ENCODE data around the gene TAP2. TPM values are rescaled to one million over a fixed set of nuclear protein-coding genes. Genes with fewer than 3 reads are reported as not detected.
"Not testable (repeated sequence)": the region's sequence is repeated elsewhere in the genome, so short reads cannot be mapped to it uniquely, and the experiment has no call there.

The TAP2 gene
- total and polyA plus RNA-seq, 7 donors = 7.6 to 18.5 (median 15.4) TPM

GRCh38 chr6:32883789-32884188 is 45.2 kb upstream of the TAP2 start:
- Histone ChIP-seq H3K9me3 (no peaks in the 10 kb centered on the region), H3K36me3 (ENCODE audit: insufficient read depth in 1 of 2, low read depth in 1 of 2) (no peaks in the 10 kb centered on the region), H3K27me3 (ENCODE audit: insufficient read depth in 3 of 3, low read length in 2 of 3) (no peaks in the 10 kb centered on the region), H3K27ac (no peak overlapping the region), H3K4me3 (no peak overlapping the region), H3K4me1 (no peaks in the 10 kb centered on the region)
- DNase-seq (peak; percentile 31 to 58), ATAC-seq (peak; percentile 71 to 87 (median 80))
- TF ChIP-seq CTCF (IDR thresholded peaks at IDR 0.05) = no peak
- intact Hi-C loops (cut with DNase I) = no loop called here
- WGBS, 3 donors = 2 to 6% (median 6%) methylated on average over 5 of the region's 5 CpGs

DNA sequence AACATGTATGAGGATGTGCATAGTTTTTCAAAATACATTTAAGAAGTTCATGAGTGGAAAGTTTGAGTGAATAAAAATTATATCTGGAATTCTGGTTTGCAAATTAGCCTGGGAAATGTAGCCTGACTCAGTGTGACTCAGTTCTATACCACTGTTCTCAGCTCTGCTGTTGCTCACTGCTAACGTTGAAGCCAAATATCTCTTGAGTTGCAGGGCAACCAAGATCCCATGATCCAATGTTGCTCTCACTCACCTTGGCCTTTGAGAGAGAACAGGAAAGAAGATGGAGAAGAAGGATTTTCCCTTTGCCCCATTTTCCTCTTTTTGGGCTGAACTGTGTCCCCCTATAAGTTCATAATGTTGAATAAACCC is 44.3 kb upstream of the TAP2 start:
- intact Hi-C loops (cut with DNase I) = no loop called here
- no peak overlapping the region for H3K27ac ChIP-seq
- 0 to 40% (median 38%) methylated on average over 1 of the region's 1 CpG for WGBS, 3 donors

DNA sequence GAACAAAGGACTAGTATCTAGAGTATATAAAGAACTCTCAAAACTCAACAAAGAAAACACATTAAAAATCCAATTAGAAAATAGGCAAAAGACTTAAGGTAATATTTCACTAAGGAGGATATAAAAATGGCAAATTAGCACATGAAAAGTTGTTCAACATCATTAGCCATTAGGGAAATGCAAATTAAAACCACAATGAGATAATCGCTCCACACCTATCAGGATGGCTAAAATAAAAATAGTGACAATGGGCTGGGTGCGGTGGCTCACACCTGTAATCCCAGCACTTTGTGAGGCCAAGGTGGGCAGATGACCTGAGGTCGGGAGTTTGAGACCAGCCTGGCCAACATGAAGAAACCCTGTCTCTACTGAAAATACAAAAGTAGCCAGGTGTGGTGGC is 42.4 kb upstream of the TAP2 start:
- H3K27me3 ChIP-seq (ENCODE audit: insufficient read depth in 3 of 3, low read length in 2 of 3); H3K36me3 ChIP-seq (ENCODE audit: insufficient read depth in 1 of 2, low read depth in 1 of 2); H3K27ac ChIP-seq; H3K4me3 ChIP-seq; H3K4me1 ChIP-seq; intact Hi-C loops (cut with DNase I); ATAC-seq; DNase-seq; H3K9me3 ChIP-seq: not testable (repeated sequence)
- 65 to 84% (median 76%) methylated on average over 3 of the region's 3 CpGs for WGBS, 3 donors

More for the DNA sequence above, 44.3 kb upstream of the TAP2 start:
- H3K36me3 ChIP-seq (ENCODE audit: insufficient read depth in 1 of 2, low read depth in 1 of 2) = no peaks in the 10 kb centered on the region
- no peaks in the 10 kb centered on the region for H3K27me3 ChIP-seq (ENCODE audit: insufficient read depth in 3 of 3, low read length in 2 of 3)
- H3K9me3 ChIP-seq = no peaks in the 10 kb centered on the region
- H3K4me3 ChIP-seq = no peak overlapping the region
- no peaks in the 10 kb centered on the region for H3K4me1 ChIP-seq
- no peak for ATAC-seq
- no peak for DNase-seq
- TF ChIP-seq CTCF (IDR thresholded peaks at IDR 0.05) = no peak

DNA sequence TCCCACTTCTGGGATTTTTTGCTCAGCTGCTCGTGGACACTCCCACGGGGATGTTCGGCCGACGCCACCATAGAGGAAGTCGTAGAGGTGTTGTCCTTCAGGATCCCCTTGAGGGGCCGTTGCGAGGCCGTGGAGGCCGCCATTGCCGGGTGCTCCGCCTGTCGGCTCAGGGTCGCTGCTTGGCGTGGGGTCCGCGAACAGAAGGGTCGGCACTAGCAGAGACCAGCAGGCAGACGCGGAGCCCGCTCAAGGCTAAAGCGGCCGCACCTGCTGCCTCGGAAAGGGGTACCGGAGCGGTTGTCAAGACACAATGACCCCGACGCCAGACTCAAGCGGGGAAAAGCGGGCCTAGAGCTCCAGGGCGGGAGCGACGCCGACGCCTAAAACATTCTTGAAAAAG is 41.2 kb upstream of the TAP2 start:
- TF ChIP-seq CTCF (IDR thresholded peaks at IDR 0.05) = no peak
- DNase-seq = peak in 1 of 2 donors; percentile 53
- WGBS, 3 donors = 46 to 55% (median 50%) methylated on average over 35 of the region's 35 CpGs

DNA sequence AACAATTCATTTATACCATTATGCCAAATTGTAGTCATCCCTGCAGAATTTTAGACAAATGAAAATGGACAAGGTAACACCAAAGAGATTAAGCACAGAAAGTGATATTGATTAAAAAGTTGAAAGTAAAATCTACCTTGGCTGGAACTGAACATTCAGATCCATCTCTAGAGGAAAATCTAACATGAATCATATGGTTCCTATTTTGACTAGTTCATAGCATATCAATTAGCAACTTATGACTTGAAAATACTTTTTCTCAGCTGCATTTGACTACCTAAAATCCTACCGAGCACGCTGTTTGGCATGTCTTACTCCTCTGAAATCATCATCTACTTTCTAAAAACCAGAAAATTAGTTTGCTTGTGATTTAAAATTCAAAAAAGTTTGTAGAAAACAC is 38.1 kb upstream of the TAP2 start:
- no peak for TF ChIP-seq CTCF (IDR thresholded peaks at IDR 0.05)
- WGBS, 3 donors = 92 to 97% (median 96%) methylated on average over 2 of the region's 2 CpGs

More for the DNA sequence above, 41.2 kb upstream of the TAP2 start:
- Histone ChIP-seq H3K27ac (no peak overlapping the region), H3K4me1 (no peaks in the 10 kb centered on the region), H3K4me3 (no peak overlapping the region), H3K36me3 (ENCODE audit: insufficient read depth in 1 of 2, low read depth in 1 of 2) (no peaks in the 10 kb centered on the region), H3K27me3 (ENCODE audit: insufficient read depth in 3 of 3, low read length in 2 of 3) (no peaks in the 10 kb centered on the region), H3K9me3 (no peaks in the 10 kb centered on the region)
- no peak for ATAC-seq
- intact Hi-C loops (cut with DNase I) = loop anchor here in 1 of 2 donors (10.0 kb wide), 1 partner anchor 175 kb away; no protein-coding TSS in a partner anchor

GRCh38 chr6:32873947-32874346 is 35.4 kb upstream of the TAP2 start:
- not testable (repeated sequence) for H3K27ac ChIP-seq; H3K9me3 ChIP-seq; DNase-seq; H3K36me3 ChIP-seq (ENCODE audit: insufficient read depth in 1 of 2, low read depth in 1 of 2); H3K4me3 ChIP-seq; H3K4me1 ChIP-seq; ATAC-seq
- H3K27me3 ChIP-seq (ENCODE audit: insufficient read depth in 3 of 3, low read length in 2 of 3) = peaks cover 0 to 13% (median 0%) of the 10 kb centered on the region in 3 donors
- 0 to 53% (median 31%) methylated on average over 1 of the region's 1 CpG for WGBS, 3 donors
- intact Hi-C loops (cut with DNase I) = loop anchor here in 1 of 2 donors (10.0 kb wide), 1 partner anchor 169 kb away; no protein-coding TSS in a partner anchor

More for the DNA sequence above, 38.1 kb upstream of the TAP2 start:
- Histone ChIP-seq H3K27ac (no peak overlapping the region), H3K4me3 (no peak overlapping the region), H3K9me3 (peaks cover 5% of the 10 kb centered on the region), H3K36me3 (ENCODE audit: insufficient read depth in 1 of 2, low read depth in 1 of 2) (no peaks in the 10 kb centered on the region), H3K4me1 (no peaks in the 10 kb centered on the region), H3K27me3 (ENCODE audit: insufficient read depth in 3 of 3, low read length in 2 of 3) (peaks cover 0 to 9% (median 0%) of the 10 kb centered on the region in 3 donors)
- ATAC-seq (no peak), DNase-seq (no peak)
- intact Hi-C loops (cut with DNase I) = loop anchor here in 1 of 2 donors (10.0 kb wide), 1 partner anchor 172 kb away; no protein-coding TSS in a partner anchor
